Keratinocyte (primary cell): ENCODE measurements around the gene APOL1. TPM values are rescaled to one million over a fixed set of nuclear protein-coding genes. Genes with fewer than 3 reads are reported as not detected.

Experiments
- DNase-seq: peaks from one replicate; pipeline ENCODE4 v3.0.0-alpha.2; 2011; ENCODE audit warnings: low read depth, missing footprints, low spot score
- FAIRE-seq: peaks from 2 replicates; lab custom pipeline; 2011; peaks lifted over from hg19 to GRCh38; lab: Jason Lieb, UNC
- H2AFZ ChIP-seq: 2 replicates; pipeline ENCODE4 v1.6.0; 2012; ENCODE audit warnings: low read length, control low read depth, inconsistent platforms; ENCODE audit not compliant: control insufficient read depth
- H3K27ac ChIP-seq: 2 replicates; pipeline ENCODE4 v1.5.1; 2011; ENCODE audit warnings: low read length; ENCODE audit not compliant: control insufficient read depth, insufficient read depth
- H3K27me3 ChIP-seq: 3 replicates; pipeline ENCODE4 v1.6.0; 2011; ENCODE audit warnings: low read length; ENCODE audit not compliant: control insufficient read depth, insufficient read depth; ENCODE audit errors: extremely low read depth
- H3K36me3 ChIP-seq, 2 experiments: 2 replicates in 1 of 2; 3 replicates in 1 of 2; pipeline ENCODE4 v1.5.1; 2011; ENCODE audit warnings: low read length in 2 of 2, mild to moderate bottlenecking in 1 of 2; ENCODE audit not compliant: control insufficient read depth in 2 of 2, insufficient read depth in 2 of 2; ENCODE audit errors: extremely low read depth in 1 of 2
- H3K4me1 ChIP-seq: 3 replicates; pipeline ENCODE4 v1.5.1; 2011; ENCODE audit warnings: low read length; ENCODE audit not compliant: control insufficient read depth, insufficient read depth; ENCODE audit errors: extremely low read depth
- H3K4me2 ChIP-seq: 3 replicates; pipeline ENCODE4 v1.6.0; 2011; ENCODE audit warnings: low read depth, low read length; ENCODE audit not compliant: control insufficient read depth, insufficient read depth; ENCODE audit errors: extremely low read depth
- H3K4me3 ChIP-seq, 3 experiments: fragments of 200-600 bp in 1 of 3; sonication (generic) in 1 of 3; 2 replicates in 2 of 3; 3 replicates in 1 of 3; pipeline ENCODE4 v1.5.1; 2011 to 2016; ENCODE audit warnings: low read length in 3 of 3, mild to moderate bottlenecking in 3 of 3, control low read depth in 2 of 3, inconsistent platforms in 1 of 3, low read depth in 1 of 3, mixed read lengths in 1 of 3, mixed run types in 1 of 3, moderate library complexity in 1 of 3; ENCODE audit not compliant: control insufficient read depth in 2 of 3, insufficient read depth in 2 of 3; ENCODE audit errors: extremely low read depth in 1 of 3
- H3K79me2 ChIP-seq: 2 replicates; pipeline ENCODE4 v1.6.0; 2012; ENCODE audit warnings: low read length; ENCODE audit not compliant: control insufficient read depth, insufficient read depth
- H3K9ac ChIP-seq: 3 replicates; pipeline ENCODE4 v1.6.0; 2011; ENCODE audit warnings: low read length; ENCODE audit not compliant: control insufficient read depth, insufficient read depth; ENCODE audit errors: extremely low read depth
- H3K9me1 ChIP-seq: 3 replicates; pipeline ENCODE4 v1.6.0; 2011; ENCODE audit warnings: low read length; ENCODE audit not compliant: control insufficient read depth, insufficient read depth; ENCODE audit errors: extremely low read depth
- H3K9me3 ChIP-seq: 2 replicates; pipeline ENCODE4 v1.5.1; 2012; ENCODE audit warnings: low read depth, low read length; ENCODE audit not compliant: control insufficient read depth
- H4K20me1 ChIP-seq: 3 replicates; pipeline ENCODE4 v1.6.0; 2011; ENCODE audit warnings: low read length; ENCODE audit not compliant: control insufficient read depth, insufficient read depth; ENCODE audit errors: extremely low read depth
- CTCF ChIP-seq, 3 experiments: IDR thresholded peaks in 1 of 3; conservative IDR thresholded peaks in 1 of 3; optimal IDR thresholded peaks in 1 of 3; 2 replicates in 2 of 3; 3 replicates in 1 of 3; pipeline versions ENCODE3 to v1.5.1; 2011; ENCODE audit warnings: low read length in 3 of 3, mild to moderate bottlenecking in 3 of 3, moderate library complexity in 2 of 3, control low read depth in 1 of 3, inconsistent platforms in 1 of 3; ENCODE audit not compliant: insufficient read depth in 2 of 3; ENCODE audit errors: extremely low read depth in 1 of 3
- EZH2 ChIP-seq: IDR thresholded peaks from one replicate; pipeline ENCODE4 v1.6.1; 2012; ENCODE audit warnings: inconsistent platforms, mild to moderate bottlenecking, low read length, moderate library complexity
- dilution Hi-C: fragments of 300-500 bp; cut with MboI; formaldehyde crosslinking; loops from one replicate; pipeline ENCODE4 v1.7.0; 2020; ENCODE audit warnings: low sequenced_read_pairs; ENCODE audit not compliant: extremely low pct_ligation_motif_present
- polyA plus RNA-seq, 5 experiments: library from polyadenylated mRNA; depleted of rRNA in 3 of 5; stranded (reverse) in 3 of 5; stranded (forward) in 1 of 5; unstranded in 1 of 5; fragments of >200 nt; gene quantifications; 1 replicate in 1 of 5; 2 replicates in 3 of 5; 3 replicates in 1 of 5; pipeline versions ENCODE4 v1.2.1 to v1.2.3, GENCODE V29; 2011 to 2012; ENCODE audit warnings: missing spikeins in 2 of 5, low read depth in 1 of 5, low replicate concordance in 1 of 5

APOL1 gene
- polyA plus RNA-seq, 1 donor (not counting 4 experiments of a cell fraction or from before 2014, with no cell fraction given), result 3.0 TPM

- no peak overlapping the region for H3K4me3 ChIP-seq
- H3K79me2 ChIP-seq, result no peaks in the 10 kb centered on the region
- TF ChIP-seq CTCF (optimal IDR thresholded peaks at IDR 0.05 in 1 of 3, IDR thresholded peaks at IDR 0.05 in 1 of 3, conservative IDR thresholded peaks at IDR 0.05 in 1 of 3; ENCODE audit: extremely low read depth in 1 of 3, insufficient read depth in 2 of 3, low read length in 3 of 3) (no peak), EZH2 (no peak)
- peaks cover 3% of the 10 kb centered on the region for H4K20me1 ChIP-seq
- no peak overlapping the region for H2AFZ ChIP-seq
- no peak overlapping the region for H3K4me2 ChIP-seq
- no peak for DNase-seq
- H3K9ac ChIP-seq, result no peak overlapping the region
- H3K4me1 ChIP-seq, result no peaks in the 10 kb centered on the region
- H3K27me3 ChIP-seq, result no peaks in the 10 kb centered on the region
- FAIRE-seq, result no peak
- H3K9me1 ChIP-seq, result no peaks in the 10 kb centered on the region
- H3K27ac ChIP-seq, result no peak overlapping the region
- dilution Hi-C loops, result no loop called here
- H3K36me3 ChIP-seq, result peaks cover 0 to 3% of the 10 kb centered on the region in 2 experiments
- no peaks in the 10 kb centered on the region for H3K9me3 ChIP-seq
Observed at GRCh38 chr22:36274531-36274930, 21.6 kb downstream of the APOL1 start.

- H3K4me3 ChIP-seq, result no peak overlapping the region
- no peak overlapping the region for H3K9ac ChIP-seq
- dilution Hi-C loops, result no loop called here
- FAIRE-seq (no peak), DNase-seq (no peak)
- no peaks in the 10 kb centered on the region for H3K79me2 ChIP-seq
- no peak overlapping the region for H3K27ac ChIP-seq
- H2AFZ ChIP-seq, result no peak overlapping the region
- no peaks in the 10 kb centered on the region for H3K9me3 ChIP-seq
- TF ChIP-seq CTCF (optimal IDR thresholded peaks at IDR 0.05 in 1 of 3, IDR thresholded peaks at IDR 0.05 in 1 of 3, conservative IDR thresholded peaks at IDR 0.05 in 1 of 3; ENCODE audit: extremely low read depth in 1 of 3, insufficient read depth in 2 of 3, low read length in 3 of 3) (peak; percentile 61 to 93 (median 88)), EZH2 (no peak)
- H4K20me1 ChIP-seq, result peaks cover 12% of the 10 kb centered on the region
- no peaks in the 10 kb centered on the region for H3K27me3 ChIP-seq
- H3K36me3 ChIP-seq, result peaks cover 15 to 17% of the 10 kb centered on the region in 2 experiments
- no peaks in the 10 kb centered on the region for H3K9me1 ChIP-seq
- H3K4me1 ChIP-seq, result no peaks in the 10 kb centered on the region
- H3K4me2 ChIP-seq, result no peak overlapping the region
Observed at GRCh38 chr22:36277482-36278291, 24.8 kb downstream of the APOL1 start.
